Bone marrow (tissue), 2 donors: ENCODE data around the gene RABGAP1L.
"Not testable (repeated sequence)": the region's sequence is repeated elsewhere in the genome, so short reads cannot be mapped to it uniquely, and the experiment has no call there.

ENCODE experiments used
- DNase-seq, 2 donors: peaks; one replicate each; lab custom pipeline; 2025; lab: John Stamatoyannopoulos, UW

RABGAP1L gene

DNA sequence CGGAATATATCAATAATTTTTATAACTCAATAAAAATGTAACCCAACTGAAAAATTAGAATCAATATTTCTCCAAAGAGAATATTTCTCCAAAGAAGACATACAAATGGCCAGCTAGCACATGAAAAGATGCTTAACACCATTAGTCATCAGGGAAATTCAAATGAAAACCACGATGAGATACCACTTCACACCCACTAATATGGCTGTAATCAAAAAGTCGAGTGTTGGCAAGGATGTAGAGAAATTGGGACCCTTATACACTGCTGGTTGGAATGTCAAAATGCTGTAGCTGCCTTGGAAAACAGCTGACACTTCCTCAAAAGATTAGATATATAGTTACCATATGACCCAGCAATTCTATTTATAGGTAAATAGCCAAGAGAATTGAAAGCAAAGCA, 421.5 kb downstream of the RABGAP1L start:
- DNase-seq, result no peak

DNA sequence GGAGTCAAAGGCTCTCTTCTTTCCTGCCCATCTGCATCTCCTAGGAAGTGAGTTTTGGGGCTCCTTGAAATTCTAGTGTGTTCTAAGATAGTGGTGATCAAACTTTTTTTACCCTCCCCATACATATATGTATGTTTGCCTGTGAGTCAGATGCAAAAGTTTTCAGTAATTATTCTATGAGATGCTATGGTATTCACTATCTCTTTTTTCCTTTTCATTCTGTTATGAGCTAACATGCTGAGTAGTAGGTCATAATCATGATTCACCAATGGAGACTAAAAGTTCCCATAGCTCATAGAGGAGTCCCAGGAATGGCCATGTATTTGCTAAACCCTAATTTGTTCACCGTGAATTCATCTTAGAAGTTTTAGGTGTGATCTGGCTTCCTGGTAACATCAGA, 424.0 kb downstream of the RABGAP1L start:
- no peak for DNase-seq

DNA sequence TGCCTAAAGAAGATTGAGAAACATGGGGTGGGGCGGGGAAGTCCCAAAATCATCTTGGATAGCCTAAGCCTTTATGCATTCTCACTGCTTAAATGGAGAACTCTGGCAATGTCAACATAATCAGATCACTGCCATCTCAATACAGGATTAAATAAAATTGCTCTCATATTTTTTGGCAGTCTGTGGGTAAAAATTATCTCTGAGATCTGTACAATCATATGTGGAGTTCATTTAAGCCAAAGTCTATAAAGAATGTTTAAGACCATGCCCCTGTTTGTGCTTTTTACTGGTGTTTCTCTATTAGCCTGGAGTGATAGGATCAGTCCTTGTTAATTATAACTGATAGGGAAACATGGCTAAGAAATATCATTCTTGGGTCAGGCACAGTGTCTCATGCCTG, 424.8 kb downstream of the RABGAP1L start:
- DNase-seq, result no peak

DNA sequence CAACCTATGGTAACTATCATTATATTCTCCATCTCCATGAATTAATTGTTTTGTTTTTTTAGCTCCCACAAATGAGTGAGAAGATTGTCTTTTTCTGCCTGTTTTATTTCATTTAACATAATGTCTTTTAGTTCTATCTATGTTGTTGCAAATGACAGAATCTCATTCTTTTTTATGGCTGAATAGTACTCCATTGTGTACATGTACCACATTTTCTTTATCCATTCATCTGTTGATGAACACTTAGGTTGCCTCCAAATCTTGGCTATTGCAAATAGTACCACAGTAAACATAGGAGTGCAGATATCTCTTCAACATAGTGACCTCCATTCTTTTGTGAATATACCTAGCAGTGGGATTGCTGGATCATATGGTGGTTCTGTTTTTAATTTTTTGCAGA, 429.3 kb downstream of the RABGAP1L start:
- DNase-seq, result not testable (repeated sequence)

DNA sequence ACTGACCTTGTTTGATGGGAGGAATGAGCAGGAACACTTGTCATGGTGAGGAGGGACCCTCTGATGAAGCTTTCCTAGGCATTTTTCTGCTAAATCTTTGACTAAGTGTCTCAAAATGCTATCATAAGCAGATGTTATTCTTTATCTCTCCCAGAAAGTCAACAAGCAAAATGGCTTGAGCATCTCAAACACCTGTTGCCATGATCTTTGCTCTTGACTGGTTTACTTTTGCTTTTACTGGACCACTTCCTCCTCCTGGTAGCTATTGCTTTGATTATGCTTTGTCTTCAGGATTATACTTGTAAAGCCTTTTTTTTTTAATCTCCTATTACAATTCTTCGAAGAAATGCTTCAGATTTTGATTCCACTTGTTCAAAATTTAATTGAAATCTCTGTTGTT, 445.9 kb downstream of the RABGAP1L start:
- DNase-seq, result no peak

DNA sequence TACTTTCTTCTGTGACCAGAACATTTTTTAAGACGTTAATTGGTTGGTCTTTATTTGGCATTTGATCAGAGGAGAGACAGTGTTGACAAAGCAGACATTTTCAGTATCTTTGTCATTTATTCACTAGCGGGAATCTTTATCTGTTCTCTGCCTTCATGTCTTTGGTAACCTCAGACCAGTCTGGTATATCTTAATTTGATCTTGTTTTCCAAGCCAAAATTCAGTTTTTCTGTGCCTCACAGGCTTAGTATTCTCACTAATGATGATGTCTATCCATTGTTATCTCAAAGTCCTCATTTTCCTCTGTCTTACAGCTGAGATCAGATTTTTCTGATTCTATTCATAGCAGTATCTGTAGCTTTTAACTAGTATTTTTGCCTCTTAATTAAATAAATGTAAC, 447.2 kb downstream of the RABGAP1L start:
- DNase-seq, result no peak

DNA sequence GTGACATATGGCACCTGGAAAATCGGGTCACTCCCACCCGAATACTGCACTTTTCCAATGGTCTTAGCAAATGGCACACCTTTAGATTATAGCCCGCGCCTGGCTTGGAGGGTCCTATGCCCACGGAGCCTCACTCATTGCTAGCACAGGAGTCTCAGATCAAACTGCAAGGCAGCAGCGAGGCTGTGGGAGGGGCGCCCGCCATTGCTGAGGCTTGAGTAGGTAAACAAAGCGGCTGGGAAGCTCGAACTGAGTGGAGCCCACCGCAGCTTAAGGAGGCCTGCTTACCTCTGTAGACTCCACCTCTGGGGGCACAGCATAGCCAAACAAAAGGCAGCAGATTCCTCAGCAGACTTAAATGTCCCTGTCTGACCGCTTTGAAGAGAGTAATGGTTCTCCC, 458.6 kb downstream of the RABGAP1L start:
- not testable (repeated sequence) for DNase-seq

DNA sequence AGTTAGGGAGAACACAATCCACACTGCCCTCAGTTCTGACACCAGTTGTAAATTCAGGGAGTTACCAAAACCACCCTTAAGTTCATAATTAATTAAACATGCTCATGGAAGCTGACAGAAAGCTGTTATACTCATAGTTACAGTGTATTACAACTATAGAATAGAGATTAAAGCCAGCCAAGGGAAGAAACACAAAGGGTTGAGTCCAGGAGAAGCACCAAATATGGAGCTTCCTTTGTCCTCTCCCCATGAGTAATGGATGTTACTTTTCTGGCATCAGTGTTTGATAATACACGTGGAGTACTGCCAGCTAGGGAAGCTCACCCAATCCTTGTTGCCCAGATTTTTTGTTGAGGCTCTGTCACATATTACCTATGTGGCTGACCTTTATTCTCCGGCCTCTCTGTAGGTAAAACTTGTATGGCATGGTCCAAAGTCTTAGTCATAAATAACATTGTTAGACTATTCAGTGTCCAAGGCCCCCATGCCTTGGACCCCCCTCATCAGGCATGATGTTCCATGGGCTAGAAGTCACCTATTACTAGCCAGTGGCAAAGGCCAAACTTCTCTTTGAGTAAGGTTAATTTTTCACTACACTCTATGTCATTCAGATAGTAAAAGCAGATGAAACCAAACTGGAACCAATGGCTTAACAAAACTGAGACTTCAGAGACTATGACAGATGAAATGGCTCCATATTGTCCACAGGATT, 464.2 kb downstream of the RABGAP1L start:
- DNase-seq, result no peak

DNA sequence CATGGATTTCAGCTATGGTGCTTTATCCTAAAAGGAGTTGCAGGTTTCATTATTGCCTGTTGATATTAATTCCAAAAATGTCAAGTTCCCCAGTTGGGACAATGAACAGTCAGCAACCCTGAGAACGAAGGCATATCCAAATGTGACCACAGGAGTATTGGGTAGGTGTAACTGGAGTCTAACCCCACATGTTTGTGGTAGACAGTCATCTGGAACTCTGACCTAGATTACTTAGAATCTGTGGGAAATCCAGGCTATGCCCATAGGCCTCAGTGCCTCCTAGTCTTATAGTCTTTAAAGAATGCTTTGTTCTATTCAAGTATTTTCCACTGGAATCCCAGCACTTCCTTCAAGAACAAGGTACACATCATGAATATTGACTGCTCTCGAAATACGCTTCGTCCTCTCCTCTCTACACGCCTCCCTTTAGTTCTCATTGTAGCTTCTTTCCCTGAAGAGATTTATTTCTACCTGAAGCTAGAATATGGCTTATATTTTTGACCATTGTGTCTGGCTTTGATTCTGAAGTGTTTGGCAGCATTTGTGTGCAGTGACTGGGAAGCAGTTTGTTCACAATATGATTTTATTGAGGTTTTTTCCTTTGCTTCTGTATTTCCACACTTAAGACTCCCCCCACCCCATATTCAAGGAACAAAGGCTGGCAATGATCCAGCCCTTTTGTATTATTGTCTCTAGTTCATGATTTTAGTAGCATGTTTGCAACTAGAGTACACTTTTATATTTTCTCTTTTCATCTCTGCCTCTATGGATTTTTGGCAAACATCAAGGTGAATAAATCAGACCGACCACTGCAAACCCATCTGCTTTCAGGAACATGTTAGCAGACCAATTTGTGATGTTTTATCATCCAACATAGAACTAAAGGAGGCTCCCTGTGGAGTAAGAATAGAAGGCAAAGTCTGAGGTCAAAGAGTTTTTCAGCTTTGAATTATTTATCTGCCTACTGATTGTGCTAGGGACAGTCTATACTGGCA, 467.0 kb downstream of the RABGAP1L start:
- DNase-seq, result no peak

DNA sequence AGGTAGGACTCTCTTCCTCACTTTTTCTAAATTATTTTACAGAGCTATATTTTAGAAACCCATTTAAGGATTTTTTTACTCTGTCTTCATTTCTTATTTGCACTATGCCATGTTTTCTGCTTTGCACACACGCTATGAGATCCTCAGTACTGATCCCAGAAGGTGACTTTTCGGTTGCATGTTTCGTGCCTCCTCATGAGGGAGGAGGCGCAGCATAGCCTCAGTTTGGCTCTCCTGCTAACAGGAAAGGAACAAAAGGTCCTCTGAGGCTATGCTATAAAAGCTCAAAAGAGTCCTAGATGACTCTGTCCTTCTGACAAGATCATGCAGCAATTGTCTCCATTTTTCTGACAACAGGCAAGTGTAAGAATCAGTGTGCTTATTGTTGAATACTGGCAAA, 478.2 kb downstream of the RABGAP1L start:
- DNase-seq, result no peak

DNA sequence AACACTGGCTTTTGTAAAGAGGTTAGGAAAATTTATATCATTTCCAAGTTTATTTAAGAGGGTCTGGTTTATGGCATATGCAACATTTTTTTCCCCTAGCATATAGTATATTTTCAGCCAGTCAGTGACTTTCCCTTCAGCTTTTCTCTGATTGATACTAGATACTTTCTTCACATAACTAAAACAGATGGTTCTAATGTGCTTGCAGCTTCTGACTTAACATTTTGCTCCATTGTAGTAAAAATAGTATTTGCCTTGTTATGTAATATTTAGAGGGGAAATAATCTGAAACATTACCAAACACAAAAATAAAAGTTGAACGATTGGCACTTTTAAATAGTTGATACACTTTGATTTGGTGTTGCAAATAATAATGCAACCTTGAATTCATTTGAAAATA, 480.1 kb downstream of the RABGAP1L start:
- DNase-seq, result no peak

DNA sequence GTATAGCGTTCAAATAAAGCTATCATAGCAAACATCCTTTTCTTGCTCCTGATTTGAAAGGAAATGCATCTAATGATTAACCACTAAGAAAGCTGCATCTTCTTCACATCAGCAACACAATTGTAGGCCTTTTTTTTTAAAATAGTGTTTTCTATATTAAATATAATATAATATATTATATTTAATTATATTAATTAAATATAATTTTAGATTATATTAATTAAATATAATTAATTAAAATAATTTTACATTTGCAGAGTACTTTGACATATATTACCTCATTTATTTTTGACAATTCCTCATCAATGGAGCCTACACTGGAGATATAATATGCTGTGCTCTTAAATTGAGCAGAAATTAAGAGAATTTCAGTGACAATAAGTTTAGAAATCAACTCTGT, 481.5 kb downstream of the RABGAP1L start:
- no peak for DNase-seq

DNA sequence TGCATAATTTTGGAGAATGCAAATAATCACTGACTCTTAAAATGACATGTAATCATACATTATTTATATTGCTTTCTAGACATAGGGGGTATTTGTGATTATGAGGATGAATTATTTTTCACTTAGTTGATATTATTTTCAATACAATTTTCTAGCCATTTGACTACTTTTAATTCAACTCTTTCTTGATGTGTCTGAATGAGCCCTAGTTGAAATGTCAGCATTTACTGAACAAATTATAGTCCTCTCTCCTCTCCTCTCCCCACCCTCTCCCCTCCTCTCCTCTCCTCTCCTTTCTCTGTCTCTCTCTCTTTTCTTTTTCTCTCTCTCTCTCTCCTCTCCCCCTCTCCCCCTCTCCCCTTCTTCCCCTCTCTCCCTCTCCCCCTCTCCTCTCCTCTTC, 483.1 kb downstream of the RABGAP1L start:
- DNase-seq, result no peak

DNA sequence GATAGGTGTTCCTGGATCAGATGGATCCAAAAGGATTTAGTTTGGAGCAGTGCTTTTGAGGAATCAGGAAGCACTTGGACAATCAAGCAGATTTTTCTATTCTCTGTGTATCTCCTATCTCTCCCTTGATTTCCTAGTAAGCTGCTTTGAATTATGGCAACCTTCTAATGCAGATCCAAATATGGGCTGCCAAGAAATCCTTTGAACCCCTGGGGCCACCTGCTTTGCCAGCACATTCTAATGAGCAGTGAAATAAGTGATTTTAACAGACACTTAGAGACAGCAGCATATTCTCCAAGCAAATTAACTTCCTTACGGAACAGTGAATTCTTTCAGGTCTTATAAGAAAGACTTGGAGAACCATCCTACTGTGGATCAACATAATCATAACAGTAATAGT, 483.9 kb downstream of the RABGAP1L start:
- DNase-seq, result no peak

DNA sequence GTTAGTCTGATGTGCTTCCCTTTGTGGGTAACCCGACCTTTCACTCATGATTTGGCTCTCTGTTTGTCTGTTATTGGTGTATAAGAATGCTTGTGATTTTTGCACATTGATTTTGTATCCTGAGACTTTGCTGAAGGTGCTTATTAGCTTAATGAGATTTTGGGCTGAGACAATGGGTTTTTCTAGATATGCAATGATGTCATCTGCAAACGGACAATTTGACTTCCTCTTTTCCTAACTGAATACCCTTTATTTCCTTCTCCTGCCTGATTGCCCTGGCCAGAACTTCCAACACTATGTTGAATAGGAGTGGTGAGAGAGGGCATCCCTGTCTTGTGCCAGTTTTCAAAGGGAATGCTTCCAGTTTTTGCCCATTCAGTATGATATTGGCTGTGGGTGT, 490.3 kb downstream of the RABGAP1L start:
- DNase-seq, result not testable (repeated sequence)

DNA sequence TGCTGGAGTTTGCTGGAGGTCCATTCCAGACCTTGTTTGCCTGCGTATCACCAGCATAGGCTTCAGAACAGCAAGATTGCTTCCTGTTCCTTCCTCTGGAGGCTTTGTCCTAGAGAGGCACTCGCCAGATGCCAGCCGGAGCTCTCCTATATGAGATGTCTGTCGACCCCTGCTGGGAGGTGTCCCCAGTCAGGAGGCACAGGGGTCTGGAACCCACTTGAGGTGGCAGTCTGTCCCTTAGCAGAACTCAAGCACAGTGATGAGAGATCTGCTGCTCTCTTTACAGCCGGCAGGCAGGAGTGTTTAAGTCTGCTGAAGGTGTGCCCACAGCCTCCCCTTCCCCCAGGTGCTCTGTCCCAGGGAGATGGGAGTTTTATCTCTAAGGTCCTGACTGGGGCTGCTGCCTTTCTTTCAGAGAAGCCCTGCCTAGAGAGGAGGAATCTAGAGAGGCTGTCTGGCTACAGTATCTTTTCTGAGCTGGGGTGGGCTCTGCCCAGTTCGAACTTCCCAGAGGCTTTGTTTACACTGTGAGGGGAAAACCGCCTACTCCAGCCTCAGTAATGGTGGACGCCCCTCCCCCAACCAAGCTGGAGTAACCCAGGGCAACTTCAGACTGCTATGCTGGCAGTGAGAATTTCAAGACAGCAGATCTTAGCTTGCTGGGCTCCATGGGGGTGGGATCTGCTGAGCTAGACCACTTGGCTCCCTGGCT, 493.4 kb downstream of the RABGAP1L start:
- DNase-seq, result no peak

DNA sequence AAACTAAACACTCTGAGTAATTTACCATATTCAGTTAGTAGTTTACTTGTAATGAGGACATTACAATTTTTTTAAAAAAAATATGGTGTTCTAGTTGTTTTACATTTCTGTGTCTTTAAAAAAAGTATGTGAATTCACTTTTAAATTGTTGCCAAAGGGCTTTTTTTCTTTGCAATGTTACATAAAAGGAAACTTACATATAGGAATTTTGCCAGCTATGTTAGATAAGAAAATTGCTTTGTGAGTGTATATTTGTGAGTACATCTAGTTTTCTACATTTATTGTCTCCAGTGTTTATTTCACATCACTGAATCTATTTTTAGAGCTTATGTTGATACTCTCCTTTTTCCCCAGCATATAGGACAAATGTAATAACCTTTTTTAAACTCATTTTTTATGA, 495.2 kb downstream of the RABGAP1L start:
- DNase-seq, result no peak

DNA sequence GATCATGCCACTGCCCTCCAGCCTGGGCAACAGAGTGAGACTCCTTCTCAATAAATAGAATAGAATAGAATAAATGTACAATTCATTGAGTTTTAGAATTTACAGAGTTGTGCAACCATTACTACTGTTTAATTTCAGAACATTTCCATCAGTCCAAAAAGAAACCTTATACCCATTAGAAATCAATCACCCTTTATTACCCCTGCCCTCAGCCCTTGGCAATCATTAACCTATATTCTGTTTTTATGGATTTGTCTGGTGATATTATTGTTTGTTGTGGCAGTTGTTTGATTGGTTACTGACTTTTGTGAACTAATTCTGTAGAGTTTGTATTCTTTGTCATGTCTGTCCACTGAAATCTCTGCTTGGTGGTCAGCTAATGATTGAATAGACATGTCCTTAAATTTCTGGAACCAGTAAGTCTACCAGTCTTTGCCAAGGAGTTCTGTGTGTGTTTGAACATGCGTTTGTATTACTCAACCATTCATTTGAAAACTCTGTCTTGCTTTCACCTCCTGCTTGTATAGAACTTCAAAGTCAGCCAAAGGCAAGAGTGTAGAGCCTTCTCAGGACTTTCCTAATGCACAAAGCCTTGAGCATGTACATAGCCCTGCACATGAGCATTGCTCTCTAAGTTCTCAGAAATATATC, 497.2 kb downstream of the RABGAP1L start:
- DNase-seq, result no peak

DNA sequence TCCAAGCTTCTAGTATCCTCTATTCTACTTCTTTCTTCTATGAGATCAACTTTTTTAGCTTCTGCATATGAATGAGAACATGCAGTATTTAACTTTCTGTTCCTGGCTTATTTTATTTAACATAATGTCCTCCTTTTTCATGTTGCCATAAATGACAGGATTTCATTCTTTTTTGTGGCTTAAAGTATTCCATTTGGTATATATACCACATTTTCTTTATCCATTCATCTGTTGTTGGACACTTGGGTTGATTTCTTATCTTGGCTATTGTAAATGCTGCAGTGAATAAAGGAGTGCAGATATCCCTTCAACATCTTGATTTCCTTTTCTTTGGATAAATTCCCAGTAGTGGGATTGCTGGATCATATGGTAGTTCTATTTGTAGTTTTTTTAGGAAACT, 498.1 kb downstream of the RABGAP1L start:
- no peak for DNase-seq

DNA sequence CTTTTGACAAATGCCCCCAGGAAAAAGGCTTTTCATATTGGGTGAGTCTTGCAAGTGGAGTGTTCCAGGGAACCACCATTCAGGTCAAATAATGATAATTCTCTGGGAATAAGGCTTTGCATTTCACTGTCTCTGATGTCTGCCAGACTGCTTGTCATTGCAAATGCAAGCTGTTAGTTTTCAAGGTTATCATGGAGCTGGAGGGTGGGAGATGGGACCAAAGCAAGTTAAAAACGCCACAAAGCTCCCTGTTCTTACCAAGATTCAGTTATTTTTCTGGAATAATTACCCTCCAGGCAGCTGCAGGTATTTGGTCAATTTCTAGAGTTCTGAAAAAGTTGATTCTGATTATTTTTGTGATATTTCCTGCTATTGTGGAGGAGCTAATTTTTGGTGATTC, 498.6 kb downstream of the RABGAP1L start:
- DNase-seq, result no peak

DNA sequence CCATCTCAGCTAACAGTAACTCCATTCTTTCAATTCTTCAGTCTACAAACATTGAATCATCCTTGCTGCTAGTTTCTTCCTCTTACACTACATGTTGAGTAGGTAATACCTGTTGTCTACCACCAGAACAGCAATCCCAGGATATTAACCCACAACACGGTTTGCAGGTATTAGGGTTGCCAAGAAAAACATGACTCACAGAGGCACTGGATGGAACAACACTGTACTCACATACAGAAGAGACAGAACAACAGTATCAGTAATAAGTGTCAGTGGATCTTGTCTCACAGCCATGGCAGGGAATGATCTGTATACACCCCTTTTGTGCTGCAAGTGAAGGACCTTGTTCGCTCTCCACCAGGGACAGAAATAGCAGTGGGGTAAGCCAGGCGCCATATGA, 500.5 kb downstream of the RABGAP1L start:
- no peak for DNase-seq

DNA sequence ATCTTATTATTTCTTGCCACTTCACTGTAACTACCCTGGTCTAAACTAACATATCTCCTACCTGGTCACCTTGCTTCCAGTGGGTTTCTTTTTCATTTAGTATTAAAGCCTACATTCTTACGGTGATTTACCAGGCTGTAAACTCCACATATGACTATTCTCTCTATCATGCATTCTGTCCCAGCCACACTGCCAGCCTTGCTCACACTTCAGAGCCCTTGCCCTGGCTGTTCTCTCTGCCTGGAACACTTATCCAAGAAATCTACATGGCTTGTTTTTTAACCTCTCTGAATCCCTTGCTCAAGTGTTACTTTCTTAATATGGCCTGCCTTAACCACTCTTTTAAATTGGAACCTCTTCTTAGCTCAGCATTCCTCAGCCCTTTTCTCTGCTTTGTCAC, 501.2 kb downstream of the RABGAP1L start:
- DNase-seq, result no peak
